Pancreas (tissue), 10 donors: Measurements from ENCODE around the gene TANC1. TPM values are rescaled to one million over a fixed set of nuclear protein-coding genes. Genes with fewer than 3 reads are reported as not detected.

ENCODE experiments used
- ATAC-seq, 4 donors: fragments of 200-7000 bp; cut with Tn5 transposase; one replicate each; pipeline versions ENCODE4 v1.8.0 to v1.9.1; 2020; ENCODE audit warnings: mild to moderate bottlenecking in 4 of 4, moderate library complexity in 4 of 4
- DNase-seq, 6 donors: peaks; one replicate each; pipeline ENCODE4 v3.0.0-alpha.2; 2020
- FAIRE-seq: peaks from 2 replicates; lab custom pipeline; 2012; peaks lifted over from hg19 to GRCh38; lab: Jason Lieb, UNC
- H3K27ac ChIP-seq, 4 donors: fragments of 200-600 bp; sonication (generic); 1 replicate in 3 of 4; 2 replicates in 1 of 4; pipeline versions ENCODE4 v1.5.0 to v1.8.0; 2020
- H3K27me3 ChIP-seq, 4 donors: fragments of 200-600 bp; one replicate each; pipeline ENCODE4 v1.8.0; 2021
- H3K36me3 ChIP-seq, 3 donors: fragments of 200-600 bp; sonication (generic) in 1 of 3; one replicate each; pipeline versions ENCODE4 v1.5.0 to v1.8.0; 2020 to 2021
- H3K4me1 ChIP-seq, 3 donors: fragments of 200-600 bp; one replicate each; pipeline ENCODE4 v1.8.0; 2021
- H3K4me3 ChIP-seq, 4 donors: fragments of 200-600 bp; sonication (generic) in 2 of 4; one replicate each; pipeline versions ENCODE4 v1.5.0 to v1.8.0; 2020 to 2021
- H3K9me3 ChIP-seq, 4 donors: fragments of 200-600 bp; one replicate each; pipeline ENCODE4 v1.8.0; 2021
- WGBS, 2 donors: extraction: QIAGEN DNeasy Blood & Tissue Kit; methylation state at CpG; one replicate each; pipeline ENCODE4 v1.1.7; 2013; 5-methylcytosine and 5-hydroxymethylcytosine counted together
- intact Hi-C, 3 donors: fragments of 100-400 bp; cut with DNase I; formaldehyde crosslinking; loops; one replicate each; pipeline versions ENCODE4 v1.11.1 to v1.14.2; 2022
- polyA plus RNA-seq, 2 donors: library from polyadenylated mRNA; stranded (reverse); fragments of 200-250 nt; gene quantifications; one replicate each; pipeline ENCODE4 v1.2.3, GENCODE V29; 2013
- total RNA-seq, 6 donors: library from RNA; stranded (reverse); fragmentation: NEBNext Ultra II Directional in 4 of 6; extraction: Animal tissue kit (Norgen Biotek cat#: 25700) in 4 of 6; gene quantifications; one replicate each; pipeline versions ENCODE4 v1.2.1 to v1.2.4, GENCODE V29; 2021 to 2023
- TF ChIP-seq, protein P1 (sequence below), 4 donors: fragments of 200-600 bp; sonication (generic) in 3 of 4; IDR thresholded peaks; one replicate each; pipeline versions ENCODE4 v1.5.0 to v1.8.0; 2021; ENCODE audit warnings: antibody characterized with exemption in 4 of 4
- donor health status: healthy with polysubstance abuse.
- donor health status: DM: no; HTN: no; CAD: no; lungs with moderate emphysema.
- donor health status: DM: no; HTN: no; CAD: no.
- donor health status: control.
- donor health status: control.
- donor health status: Bipolar disorder and iron deficiency.
- donor health status: DM: yes; HTN: yes; CAD: no.
- donor health status: DM: no; HTN: no; CAD: no.
- donor health status: DM: no; HTN: no; CAD: no.
- donor health status: DM: yes; HTN: yes; CAD: no.

The TANC1 gene
- total and polyA plus RNA-seq, 8 donors, result 9.0 to 17.6 (median 10.5) TPM

DNA sequence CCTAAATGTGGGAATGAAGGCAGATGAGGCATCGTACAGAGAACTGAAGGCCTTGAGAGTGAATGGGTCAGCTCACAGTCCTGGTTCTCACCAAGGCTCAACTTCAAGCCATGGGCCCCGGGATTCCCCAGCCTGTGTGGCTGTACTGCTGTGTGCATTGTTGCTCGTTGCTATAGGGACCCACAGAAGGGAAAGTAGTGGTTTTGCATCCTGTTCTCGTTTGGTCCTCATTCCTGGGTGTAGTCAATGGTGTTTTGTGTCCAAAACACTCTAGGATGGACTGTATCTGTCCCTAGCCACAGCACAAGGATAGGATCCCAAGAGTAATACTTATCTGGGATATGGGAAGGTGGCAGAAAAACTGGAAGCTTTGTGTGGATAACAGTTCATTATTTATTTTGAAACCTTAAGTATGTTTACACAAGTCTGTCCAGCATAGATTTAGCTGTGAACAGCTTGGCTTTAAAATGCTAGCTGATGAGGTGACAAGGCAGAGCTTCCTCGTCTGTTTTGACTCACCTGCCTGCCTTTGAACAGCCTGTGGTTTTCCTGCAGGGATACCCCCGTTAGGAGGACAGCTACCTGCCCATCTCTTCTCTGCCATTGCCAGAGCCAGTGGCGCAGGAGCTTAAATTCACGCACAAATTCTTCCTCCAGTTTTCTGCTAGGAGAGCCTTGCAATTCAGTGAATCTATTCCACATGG is 233.1 kb downstream of the TANC1 start:
- Histone ChIP-seq H3K4me3 (no peak overlapping the region), H3K4me1 (peaks cover 2 to 4% (median 3%) of the 10 kb centered on the region in 3 donors), H3K27me3 (no peaks in the 10 kb centered on the region), H3K27ac (peak overlapping the region in 2 of 4 donors; percentile 44 to 56), H3K9me3 (no peaks in the 10 kb centered on the region), H3K36me3 (peaks cover 0 to 16% (median 3%) of the 10 kb centered on the region in 3 donors)
- intact Hi-C loops, result no loop called here
- TF ChIP-seq, protein P1, sequence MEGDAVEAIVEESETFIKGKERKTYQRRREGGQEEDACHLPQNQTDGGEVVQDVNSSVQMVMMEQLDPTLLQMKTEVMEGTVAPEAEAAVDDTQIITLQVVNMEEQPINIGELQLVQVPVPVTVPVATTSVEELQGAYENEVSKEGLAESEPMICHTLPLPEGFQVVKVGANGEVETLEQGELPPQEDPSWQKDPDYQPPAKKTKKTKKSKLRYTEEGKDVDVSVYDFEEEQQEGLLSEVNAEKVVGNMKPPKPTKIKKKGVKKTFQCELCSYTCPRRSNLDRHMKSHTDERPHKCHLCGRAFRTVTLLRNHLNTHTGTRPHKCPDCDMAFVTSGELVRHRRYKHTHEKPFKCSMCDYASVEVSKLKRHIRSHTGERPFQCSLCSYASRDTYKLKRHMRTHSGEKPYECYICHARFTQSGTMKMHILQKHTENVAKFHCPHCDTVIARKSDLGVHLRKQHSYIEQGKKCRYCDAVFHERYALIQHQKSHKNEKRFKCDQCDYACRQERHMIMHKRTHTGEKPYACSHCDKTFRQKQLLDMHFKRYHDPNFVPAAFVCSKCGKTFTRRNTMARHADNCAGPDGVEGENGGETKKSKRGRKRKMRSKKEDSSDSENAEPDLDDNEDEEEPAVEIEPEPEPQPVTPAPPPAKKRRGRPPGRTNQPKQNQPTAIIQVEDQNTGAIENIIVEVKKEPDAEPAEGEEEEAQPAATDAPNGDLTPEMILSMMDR (IDR thresholded peaks at IDR 0.05), result no peak
- 67 to 72% methylated on average over 8 of the region's 8 CpGs for WGBS, 2 donors
- no peak for FAIRE-seq
- ATAC-seq, result peak in 2 of 4 donors; percentile 25 to 28
- no peak for DNase-seq

DNA sequence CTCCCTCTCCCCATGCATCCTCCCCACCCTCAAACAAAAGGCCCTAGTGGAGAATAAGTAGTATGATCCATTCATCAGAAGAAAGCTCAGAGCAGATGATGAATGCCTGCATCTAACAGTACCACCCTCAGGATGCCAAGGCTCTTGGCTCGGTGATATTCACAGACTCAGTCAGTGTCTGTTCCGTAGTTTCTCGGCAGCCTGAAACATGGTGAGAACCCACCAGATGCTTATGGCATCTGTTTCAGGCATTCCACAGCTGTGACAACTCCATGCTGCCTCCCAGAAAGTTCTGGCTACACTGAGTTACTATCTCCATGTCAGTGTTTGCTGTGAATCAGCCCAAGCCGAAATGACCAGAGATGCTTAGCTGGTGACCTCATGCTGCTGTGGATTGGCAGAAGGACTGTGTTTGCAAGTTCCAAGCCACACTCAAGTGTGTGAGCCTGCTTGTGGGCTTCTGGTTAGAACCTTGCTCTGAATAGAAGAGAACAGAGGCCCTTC is 234.2 kb downstream of the TANC1 start:
- Histone ChIP-seq H3K27ac (peak overlapping the region in 2 of 4 donors; percentile 44 to 56), H3K4me1 (peaks cover 5 to 9% (median 8%) of the 10 kb centered on the region in 3 donors), H3K4me3 (no peak overlapping the region), H3K27me3 (no peaks in the 10 kb centered on the region), H3K9me3 (no peaks in the 10 kb centered on the region), H3K36me3 (peaks cover 0 to 9% (median 3%) of the 10 kb centered on the region in 3 donors)
- 33 to 38% methylated on average over 4 of the region's 4 CpGs for WGBS, 2 donors
- FAIRE-seq (peak; percentile 17), ATAC-seq (peak; percentile 91 to 93 (median 92)), DNase-seq (peak in 4 of 6 donors; percentile 57 to 77 (median 65))
- TF ChIP-seq, protein P1 (IDR thresholded peaks at IDR 0.05), result no peak
- intact Hi-C loops, result no loop called here

DNA sequence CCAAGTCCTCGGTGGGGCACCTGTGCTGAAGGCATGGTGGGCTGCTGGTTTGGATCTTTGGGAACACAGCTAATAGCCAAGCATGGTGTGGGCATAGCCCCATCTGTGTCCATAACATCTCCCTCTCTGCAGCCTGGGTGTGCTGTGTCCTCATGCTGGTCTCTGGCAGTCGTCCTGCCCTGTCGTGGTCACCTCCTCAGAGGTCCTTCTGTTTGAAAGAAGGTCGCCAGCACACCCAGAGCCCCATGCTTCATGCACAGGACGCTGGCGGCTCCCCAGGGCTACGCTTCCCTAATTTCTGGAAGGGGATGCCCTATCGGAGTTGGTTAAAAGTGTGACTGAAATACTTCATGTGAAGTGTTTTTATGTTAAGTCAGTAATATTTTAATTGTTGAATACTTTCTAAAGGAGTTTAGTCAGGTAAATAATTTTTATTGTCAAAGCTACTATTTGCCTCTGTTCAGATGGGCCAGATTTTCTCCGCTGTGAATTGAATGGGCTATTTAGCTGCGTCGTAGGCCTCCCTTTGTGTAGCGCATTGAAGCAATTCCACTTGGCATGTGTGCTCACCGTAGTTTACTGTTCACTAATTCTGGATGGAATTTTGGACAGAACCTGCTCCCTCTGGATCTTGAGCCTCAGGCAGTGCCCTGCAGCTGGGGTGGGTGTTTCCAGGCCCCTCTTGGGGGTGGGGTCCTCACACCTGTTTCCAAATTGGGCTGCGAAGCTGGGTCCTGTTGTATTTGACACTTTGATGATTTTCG is 236.1 kb downstream of the TANC1 start:
- TF ChIP-seq, protein P1 (IDR thresholded peaks at IDR 0.05), result no peak
- 93% methylated on average over 15 of the region's 15 CpGs for WGBS, 2 donors
- Histone ChIP-seq H3K4me1 (peaks cover 5 to 9% (median 8%) of the 10 kb centered on the region in 3 donors), H3K9me3 (no peaks in the 10 kb centered on the region), H3K4me3 (no peak overlapping the region), H3K27me3 (no peaks in the 10 kb centered on the region), H3K27ac (no peak overlapping the region), H3K36me3 (peaks cover 0 to 3% (median 0%) of the 10 kb centered on the region in 3 donors)
- FAIRE-seq (no peak), DNase-seq (no peak), ATAC-seq (no peak)
- intact Hi-C loops, result no loop called here

GRCh38 chr2:159206736-159207380 is 238.4 kb downstream of the TANC1 start:
- intact Hi-C loops, result no loop called here
- ATAC-seq (peak in 2 of 4 donors; percentile 28 to 61), DNase-seq (peak in 1 of 6 donors; percentile 25), FAIRE-seq (no peak)
- Histone ChIP-seq H3K36me3 (no peaks in the 10 kb centered on the region), H3K4me3 (no peak overlapping the region), H3K27ac (no peak overlapping the region), H3K9me3 (no peaks in the 10 kb centered on the region), H3K4me1 (peaks cover 5 to 8% (median 6%) of the 10 kb centered on the region in 3 donors), H3K27me3 (no peaks in the 10 kb centered on the region)
- TF ChIP-seq, protein P1 (IDR thresholded peaks at IDR 0.05), result no peak
- 56 to 63% methylated on average over 6 of the region's 6 CpGs for WGBS, 2 donors
